ENCODE data around the gene DUSP15. TPM values are rescaled to one million over a fixed set of nuclear protein-coding genes. Genes with fewer than 3 reads are reported as not detected.

DUSP15 gene
- total RNA-seq, 1 experiment from 2014 or later: not detected

DNA sequence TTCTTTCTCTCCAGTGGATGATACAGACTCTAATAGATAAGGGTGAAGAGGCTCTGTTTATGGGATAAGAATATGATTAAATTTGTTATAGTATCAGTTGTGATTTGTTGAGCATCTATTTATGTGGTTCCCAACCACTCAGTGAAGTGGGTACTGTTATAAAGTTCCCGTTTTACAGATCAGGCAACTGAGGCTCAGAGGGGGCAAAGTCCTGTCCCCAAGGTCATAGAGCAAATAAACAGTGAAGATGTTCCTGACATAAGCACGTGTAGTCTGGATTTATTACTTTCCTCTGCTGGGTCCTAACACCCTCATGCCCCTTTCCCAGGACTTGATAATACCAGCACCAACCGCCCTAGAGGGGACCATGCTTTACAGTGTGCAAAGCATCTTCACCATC lies 4.1 kb downstream of the DUSP15 start:
- H3K4me2 ChIP-seq: no peak overlapping the region
- CTCF ChIA-PET: no interaction called here
- no peaks in the 10 kb centered on the region for H3K9me2 ChIP-seq (ENCODE audit: insufficient read depth)
- no peak overlapping the region for H3K27ac ChIP-seq
- peaks cover 88% of the 10 kb centered on the region for H3K27me3 ChIP-seq (ENCODE audit: insufficient read depth, low read depth)
- H3K79me2 ChIP-seq (ENCODE audit: low read depth): no peaks in the 10 kb centered on the region
- intact Hi-C loops (cut with micrococcal nuclease; ENCODE audit: unreplicated experiment): no loop called here
- no peak overlapping the region for H3K4me3 ChIP-seq
- no peaks in the 10 kb centered on the region for H3K4me1 ChIP-seq (replicated peaks; ENCODE audit: insufficient read depth)
- no peak for DNase-seq
- H3K9me3 ChIP-seq (ENCODE audit: insufficient read depth, low read depth): no peaks in the 10 kb centered on the region
- TF ChIP-seq EZH2 (IDR thresholded peaks at IDR 0.05; ENCODE audit: low read depth): no peak
- no peaks in the 10 kb centered on the region for H3K36me3 ChIP-seq (ENCODE audit: low read depth)
- POLR2A ChIA-PET (ENCODE audit: unreplicated experiment): no interaction called here
- BruUV-seq (replicated peaks): no TSS peak
- H2AFZ ChIP-seq: no peak overlapping the region
- no peaks in the 10 kb centered on the region for H3F3A ChIP-seq (ENCODE audit: insufficient read depth, low read depth)
- H4K20me1 ChIP-seq (ENCODE audit: insufficient read depth): no peaks in the 10 kb centered on the region

DNA sequence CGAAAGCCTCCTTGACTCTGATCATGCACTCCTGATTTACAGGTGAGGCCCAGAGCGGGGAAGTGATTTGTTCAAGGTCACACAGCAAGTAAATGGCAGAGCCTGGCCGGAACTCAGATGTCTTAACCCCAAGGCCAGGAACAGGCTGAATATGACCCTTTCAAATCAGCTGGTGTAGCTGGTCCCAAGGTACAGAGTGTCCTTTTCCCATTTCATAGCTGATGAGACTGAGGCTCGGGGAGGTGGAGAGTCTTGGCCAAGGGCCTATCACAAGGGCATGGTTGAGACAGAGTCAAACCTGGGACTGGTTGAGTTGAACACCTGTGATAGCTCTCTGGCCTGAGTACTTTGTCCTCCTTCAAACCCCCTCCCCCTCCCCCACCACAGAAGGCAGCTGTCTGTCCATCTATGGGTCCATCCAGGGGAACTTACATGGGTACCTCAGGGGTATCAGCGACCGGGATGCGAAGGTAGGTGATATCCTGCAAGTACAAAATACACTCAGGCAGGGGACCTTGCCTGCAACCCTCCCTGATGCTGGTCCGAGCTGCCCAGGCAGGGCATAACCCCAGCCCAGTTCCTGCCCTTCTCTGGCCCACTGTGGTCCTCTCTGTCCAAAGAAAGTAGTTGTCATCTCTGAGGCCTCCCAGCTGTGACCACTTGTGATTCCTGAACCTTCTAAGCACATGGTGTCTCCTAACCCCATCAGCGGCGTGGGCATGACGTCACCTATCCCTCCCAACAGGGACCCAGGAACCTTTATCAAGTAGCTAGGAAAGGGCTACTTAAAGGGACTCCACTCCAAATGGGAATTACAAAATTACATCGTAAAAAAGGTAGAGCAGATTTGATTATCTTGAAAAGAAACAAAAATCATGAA lies 5.6 kb downstream of the DUSP15 start:
- Histone ChIP-seq H3K4me3 (no peak overlapping the region), H3K4me2 (no peak overlapping the region), H3K4me1 (replicated peaks; ENCODE audit: insufficient read depth) (no peaks in the 10 kb centered on the region), H3F3A (ENCODE audit: insufficient read depth, low read depth) (no peaks in the 10 kb centered on the region), H4K20me1 (ENCODE audit: insufficient read depth) (no peaks in the 10 kb centered on the region), H3K9me3 (ENCODE audit: insufficient read depth, low read depth) (no peaks in the 10 kb centered on the region), H3K9me2 (ENCODE audit: insufficient read depth) (no peaks in the 10 kb centered on the region), H3K27ac (no peak overlapping the region), H2AFZ (no peak overlapping the region), H3K36me3 (ENCODE audit: low read depth) (no peaks in the 10 kb centered on the region), H3K27me3 (ENCODE audit: insufficient read depth, low read depth) (peaks cover 90% of the 10 kb centered on the region), H3K79me2 (ENCODE audit: low read depth) (no peaks in the 10 kb centered on the region)
- intact Hi-C loops (cut with micrococcal nuclease; ENCODE audit: unreplicated experiment): no loop called here
- no TSS peak for BruUV-seq (replicated peaks)
- DNase-seq: no peak
- ChIA-PET POLR2A (ENCODE audit: unreplicated experiment) (no interaction called here), CTCF (interaction anchor here (0.6 to 0.9 kb wide), 3 partner anchors 70 to 153 kb away, joined by 3 to 8 read pairs (median 3); no protein-coding TSS in a partner anchor)
- TF ChIP-seq EZH2 (IDR thresholded peaks at IDR 0.05; ENCODE audit: low read depth): no peak
- TF ChIP-seq, protein P1, sequence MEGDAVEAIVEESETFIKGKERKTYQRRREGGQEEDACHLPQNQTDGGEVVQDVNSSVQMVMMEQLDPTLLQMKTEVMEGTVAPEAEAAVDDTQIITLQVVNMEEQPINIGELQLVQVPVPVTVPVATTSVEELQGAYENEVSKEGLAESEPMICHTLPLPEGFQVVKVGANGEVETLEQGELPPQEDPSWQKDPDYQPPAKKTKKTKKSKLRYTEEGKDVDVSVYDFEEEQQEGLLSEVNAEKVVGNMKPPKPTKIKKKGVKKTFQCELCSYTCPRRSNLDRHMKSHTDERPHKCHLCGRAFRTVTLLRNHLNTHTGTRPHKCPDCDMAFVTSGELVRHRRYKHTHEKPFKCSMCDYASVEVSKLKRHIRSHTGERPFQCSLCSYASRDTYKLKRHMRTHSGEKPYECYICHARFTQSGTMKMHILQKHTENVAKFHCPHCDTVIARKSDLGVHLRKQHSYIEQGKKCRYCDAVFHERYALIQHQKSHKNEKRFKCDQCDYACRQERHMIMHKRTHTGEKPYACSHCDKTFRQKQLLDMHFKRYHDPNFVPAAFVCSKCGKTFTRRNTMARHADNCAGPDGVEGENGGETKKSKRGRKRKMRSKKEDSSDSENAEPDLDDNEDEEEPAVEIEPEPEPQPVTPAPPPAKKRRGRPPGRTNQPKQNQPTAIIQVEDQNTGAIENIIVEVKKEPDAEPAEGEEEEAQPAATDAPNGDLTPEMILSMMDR (conservative IDR thresholded peaks at IDR 0.05): no peak

DNA sequence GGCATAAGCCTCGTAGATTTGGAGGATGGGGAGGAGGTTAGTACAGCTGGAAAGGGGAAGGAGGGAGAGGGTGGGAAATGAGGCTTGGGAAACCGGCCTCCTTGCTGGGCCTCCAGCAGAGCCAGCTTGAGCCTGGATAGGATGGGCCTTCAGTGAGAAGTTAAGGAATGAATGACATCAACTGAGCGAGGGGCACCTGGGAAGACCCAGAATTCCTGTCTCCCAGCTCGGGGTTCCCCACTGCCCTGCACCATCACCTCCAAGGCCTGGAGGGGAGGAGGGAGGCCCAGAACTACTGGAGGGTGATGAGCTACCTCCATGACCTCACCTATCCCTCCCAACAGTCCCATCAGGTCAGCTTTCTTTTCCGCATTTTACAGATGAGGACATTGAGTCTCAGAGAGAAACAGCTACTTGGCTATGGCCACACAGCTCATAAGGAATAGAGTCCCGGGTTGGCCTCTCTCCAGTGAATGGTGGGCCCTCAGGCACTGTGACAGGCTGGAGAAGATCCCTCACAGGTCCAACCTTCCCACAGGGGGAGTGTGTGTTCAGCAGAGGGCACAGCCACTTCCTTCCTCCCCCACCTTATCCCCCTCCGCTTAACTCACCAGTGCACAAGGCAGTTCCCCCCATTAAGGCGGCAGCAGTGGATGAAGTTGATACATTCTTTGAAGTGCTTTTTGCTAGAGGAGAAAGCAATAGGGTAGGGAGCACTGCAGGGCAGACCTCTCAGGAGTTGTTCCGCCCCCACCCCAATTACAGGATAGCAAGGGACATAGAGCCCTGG lies 6.8 kb downstream of the DUSP15 start:
- CTCF ChIA-PET: interaction anchor here (0.6 to 0.9 kb wide), 2 partner anchors 69 to 154 kb away, joined by 3 to 8 read pairs; no protein-coding TSS in a partner anchor
- no peaks in the 10 kb centered on the region for H3K4me1 ChIP-seq (replicated peaks; ENCODE audit: insufficient read depth)
- H3K27ac ChIP-seq: no peak overlapping the region
- H3F3A ChIP-seq (ENCODE audit: insufficient read depth, low read depth): no peaks in the 10 kb centered on the region
- no peak overlapping the region for H3K4me3 ChIP-seq
- H3K36me3 ChIP-seq (ENCODE audit: low read depth): no peaks in the 10 kb centered on the region
- no TSS peak for BruUV-seq (replicated peaks)
- no peak overlapping the region for H2AFZ ChIP-seq
- peaks cover 90% of the 10 kb centered on the region for H3K27me3 ChIP-seq (ENCODE audit: insufficient read depth, low read depth)
- no peak overlapping the region for H3K4me2 ChIP-seq
- no peaks in the 10 kb centered on the region for H4K20me1 ChIP-seq (ENCODE audit: insufficient read depth)
- intact Hi-C loops (cut with micrococcal nuclease; ENCODE audit: unreplicated experiment): no loop called here
- POLR2A ChIA-PET (ENCODE audit: unreplicated experiment): no interaction called here
- no peak for DNase-seq
- TF ChIP-seq, protein P1 (conservative IDR thresholded peaks at IDR 0.05): no peak
- no peak for TF ChIP-seq EZH2 (IDR thresholded peaks at IDR 0.05; ENCODE audit: low read depth)
- H3K9me3 ChIP-seq (ENCODE audit: insufficient read depth, low read depth): no peaks in the 10 kb centered on the region
- H3K9me2 ChIP-seq (ENCODE audit: insufficient read depth): no peaks in the 10 kb centered on the region
- no peaks in the 10 kb centered on the region for H3K79me2 ChIP-seq (ENCODE audit: low read depth)

Data from PC-9 (cell line).